ENCODE data around the gene LIME1. TPM values are rescaled to one million over a fixed set of nuclear protein-coding genes. Genes with fewer than 3 reads are reported as not detected.

LIME1 gene
- total and polyA plus RNA-seq, 4 donors, result 21.2 to 69.0 (median 51.6) TPM

Small RNAs within 50 kb of the gene (small RNA-seq; reads per million reads assigned to genes)
- gene LIME1 (not detected), gene TNFRSF6B (not detected)

Other genes starting within 250 kb of the LIME1 start
- gene EEF1A2, start 237.6 kb upstream of the LIME1 start, total RNA-seq, result under 1 TPM in 1 of 2 donors, not detected in 1; 0.05 TPM
- under 1 TPM in 1 of 2 donors, not detected in 1; 0.12 TPM for gene EEF1A2, start 237.6 kb upstream of the LIME1 start, polyA plus RNA-seq
- gene PPDPF, start 215.9 kb upstream of the LIME1 start, total RNA-seq, result 10 to 100 TPM; 25.1 to 25.5 TPM
- gene PPDPF, start 215.9 kb upstream of the LIME1 start, polyA plus RNA-seq, result 100 to 1,000 TPM in 1 of 2 donors, 1 to 10 TPM in 1; 8.3 to 196 TPM
- 1 to 10 TPM in 1 of 2 donors, under 1 TPM in 1; 0.05 to 1.2 TPM for gene PTK6, start 199.3 kb upstream of the LIME1 start, total RNA-seq
- gene PTK6, start 199.3 kb upstream of the LIME1 start, polyA plus RNA-seq, result under 1 TPM; 0.11 to 0.36 TPM
- gene SRMS, start 188.9 kb upstream of the LIME1 start, total RNA-seq, result not detected
- not detected for gene SRMS, start 188.9 kb upstream of the LIME1 start, polyA plus RNA-seq
- under 1 TPM in 1 of 2 donors, not detected in 1; under 0.01 TPM for gene FNDC11, start 182.5 kb upstream of the LIME1 start, total RNA-seq
- under 1 TPM in 1 of 2 donors, not detected in 1; 0.01 TPM for gene FNDC11, start 182.5 kb upstream of the LIME1 start, polyA plus RNA-seq
- gene HELZ2, start 162.4 kb upstream of the LIME1 start, total RNA-seq, result 10 to 100 TPM; 21.3 to 26.6 TPM
- 1 to 10 TPM; 3.7 to 9.6 TPM for gene HELZ2, start 162.4 kb upstream of the LIME1 start, polyA plus RNA-seq
- gene GMEB2, start 109.6 kb upstream of the LIME1 start, total RNA-seq, result 1 to 10 TPM; 6.6 to 8.6 TPM
- 1 to 10 TPM; 1.3 to 4.0 TPM for gene GMEB2, start 109.6 kb upstream of the LIME1 start, polyA plus RNA-seq
- gene STMN3, start 83.2 kb upstream of the LIME1 start, total RNA-seq, result 1 to 10 TPM in 1 of 2 donors, under 1 TPM in 1; 0.67 to 2.9 TPM
- gene STMN3, start 83.2 kb upstream of the LIME1 start, polyA plus RNA-seq, result 1 to 10 TPM in 1 of 2 donors, under 1 TPM in 1; 0.42 to 1.2 TPM
- 10 to 100 TPM; 10.4 to 16.9 TPM for gene RTEL1, start 78.4 kb upstream of the LIME1 start, total RNA-seq
- 1 to 10 TPM; 3.7 to 4.3 TPM for gene RTEL1, start 78.4 kb upstream of the LIME1 start, polyA plus RNA-seq
- gene TNFRSF6B, start 40.0 kb upstream of the LIME1 start, total RNA-seq, result under 1 TPM in 1 of 2 donors, not detected in 1; 0.09 TPM
- gene TNFRSF6B, start 40.0 kb upstream of the LIME1 start, polyA plus RNA-seq, result under 1 TPM in 1 of 2 donors, not detected in 1; 0.73 TPM
- 10 to 100 TPM; 14.2 to 21.0 TPM for gene ARFRP1, start 28.7 kb upstream of the LIME1 start, total RNA-seq
- 10 to 100 TPM; 20.0 to 26.9 TPM for gene ARFRP1, start 28.7 kb upstream of the LIME1 start, polyA plus RNA-seq
- 10 to 100 TPM; 10.3 to 14.7 TPM for gene ZGPAT, start 28.6 kb upstream of the LIME1 start, total RNA-seq
- gene ZGPAT, start 28.6 kb upstream of the LIME1 start, polyA plus RNA-seq, result 10 to 100 TPM; 26.2 to 90.5 TPM
- gene SLC2A4RG, start 3.1 kb downstream of the LIME1 start, total RNA-seq, result 10 to 100 TPM; 22.2 to 27.9 TPM
- gene SLC2A4RG, start 3.1 kb downstream of the LIME1 start, polyA plus RNA-seq, result 10 to 100 TPM; 31.0 to 39.7 TPM
- 10 to 100 TPM in 1 of 2 donors, 1 to 10 TPM in 1; 8.2 to 12.1 TPM for gene ZBTB46, start 94.6 kb downstream of the LIME1 start, total RNA-seq
- gene ZBTB46, start 94.6 kb downstream of the LIME1 start, polyA plus RNA-seq, result 1 to 10 TPM in 1 of 2 donors, under 1 TPM in 1; 0.79 to 1.2 TPM
- not detected for gene ABHD16B, start 124.8 kb downstream of the LIME1 start, total RNA-seq
- under 1 TPM in 1 of 2 donors, not detected in 1; 0.10 TPM for gene ABHD16B, start 124.8 kb downstream of the LIME1 start, polyA plus RNA-seq
- 10 to 100 TPM; 25.3 to 31.2 TPM for gene TPD52L2, start 128.6 kb downstream of the LIME1 start, total RNA-seq
- gene TPD52L2, start 128.6 kb downstream of the LIME1 start, polyA plus RNA-seq, result 10 to 100 TPM; 12.3 to 33.0 TPM
- 10 to 100 TPM; 22.4 to 28.6 TPM for gene DNAJC5, start 158.5 kb downstream of the LIME1 start, total RNA-seq
- gene DNAJC5, start 158.5 kb downstream of the LIME1 start, polyA plus RNA-seq, result 10 to 100 TPM in 1 of 2 donors, 1 to 10 TPM in 1; 8.2 to 15.0 TPM
- 10 to 100 TPM; 16.4 to 20.4 TPM for gene UCKL1, start 219.8 kb downstream of the LIME1 start, total RNA-seq
- gene UCKL1, start 219.8 kb downstream of the LIME1 start, polyA plus RNA-seq, result 10 to 100 TPM; 16.4 to 20.1 TPM
- 10 to 100 TPM in 1 of 2 donors, 1 to 10 TPM in 1; 9.2 to 11.8 TPM for gene ZNF512B, start 233.3 kb downstream of the LIME1 start, total RNA-seq
- gene ZNF512B, start 233.3 kb downstream of the LIME1 start, polyA plus RNA-seq, result 10 to 100 TPM in 1 of 2 donors, 1 to 10 TPM in 1; 1.8 to 10.4 TPM
- 1 to 10 TPM; 1.4 to 2.8 TPM for gene SAMD10, start 243.0 kb downstream of the LIME1 start, total RNA-seq
- gene SAMD10, start 243.0 kb downstream of the LIME1 start, polyA plus RNA-seq, result 1 to 10 TPM in 1 of 2 donors, under 1 TPM in 1; 0.74 to 3.4 TPM
- 10 to 100 TPM; 24.2 to 24.9 TPM for gene PRPF6, start 244.5 kb downstream of the LIME1 start, total RNA-seq
- 10 to 100 TPM; 16.3 to 22.0 TPM for gene PRPF6, start 244.5 kb downstream of the LIME1 start, polyA plus RNA-seq

Measured in liver (tissue), 5 donors.